DMS 273 treated with DMSO at 0.1 percent for 48 hours (cell line): Measurements from ENCODE around the gene KRT4.
"Not testable (repeated sequence)": the region's sequence is repeated elsewhere in the genome, so short reads cannot be mapped to it uniquely, and the experiment has no call there.

Experiments used
- DNase-seq: peaks from one replicate; lab custom pipeline; 2025; lab: John Stamatoyannopoulos, UW

Gene KRT4

GRCh38 chr12:52772772-52773171, 41.1 kb downstream of the KRT4 start:
- no peak for DNase-seq

- DNase-seq = no peak
Observed at GRCh38 chr12:52772188-52772587, 41.7 kb downstream of the KRT4 start.

GRCh38 chr12:52771505-52771904, 42.4 kb downstream of the KRT4 start:
- DNase-seq = no peak

- no peak for DNase-seq
Observed at GRCh38 chr12:52771088-52771487, 42.8 kb downstream of the KRT4 start.

- DNase-seq = no peak
Observed at GRCh38 chr12:52769946-52770345, 44.0 kb downstream of the KRT4 start.

- DNase-seq = no peak
Observed at GRCh38 chr12:52769354-52769753, 44.6 kb downstream of the KRT4 start.

- DNase-seq = no peak
Observed at GRCh38 chr12:52768479-52769200, 45.3 kb downstream of the KRT4 start.

GRCh38 chr12:52767427-52767826, 46.5 kb downstream of the KRT4 start:
- no peak for DNase-seq

GRCh38 chr12:52767020-52767379, 46.9 kb downstream of the KRT4 start:
- no peak for DNase-seq

GRCh38 chr12:52766351-52767019, 47.4 kb downstream of the KRT4 start:
- no peak for DNase-seq

- DNase-seq = no peak
Observed at GRCh38 chr12:52765702-52766101, 48.2 kb downstream of the KRT4 start.

- DNase-seq = no peak
Observed at GRCh38 chr12:52763991-52764390, 49.9 kb downstream of the KRT4 start.

- no peak for DNase-seq
Observed at GRCh38 chr12:52763036-52763659, 50.8 kb downstream of the KRT4 start.

GRCh38 chr12:52761802-52762201, 52.1 kb downstream of the KRT4 start:
- no peak for DNase-seq

GRCh38 chr12:52761218-52761617, 52.7 kb downstream of the KRT4 start:
- DNase-seq = not testable (repeated sequence)

- no peak for DNase-seq
Observed at GRCh38 chr12:52760623-52761022, 53.3 kb downstream of the KRT4 start.

GRCh38 chr12:52759695-52760094, 54.2 kb downstream of the KRT4 start:
- no peak for DNase-seq

- DNase-seq = no peak
Observed at GRCh38 chr12:52759218-52759617, 54.7 kb downstream of the KRT4 start.

GRCh38 chr12:52757449-52758176, 56.3 kb downstream of the KRT4 start:
- DNase-seq = no peak
